ENCODE results near the gene SETDB1. TPM values are rescaled to one million over a fixed set of nuclear protein-coding genes. Genes with fewer than 3 reads are reported as not detected.

Gene SETDB1
- total RNA-seq, 2 experiments from 2014 or later: 39.4 to 40.4 TPM

DNA sequence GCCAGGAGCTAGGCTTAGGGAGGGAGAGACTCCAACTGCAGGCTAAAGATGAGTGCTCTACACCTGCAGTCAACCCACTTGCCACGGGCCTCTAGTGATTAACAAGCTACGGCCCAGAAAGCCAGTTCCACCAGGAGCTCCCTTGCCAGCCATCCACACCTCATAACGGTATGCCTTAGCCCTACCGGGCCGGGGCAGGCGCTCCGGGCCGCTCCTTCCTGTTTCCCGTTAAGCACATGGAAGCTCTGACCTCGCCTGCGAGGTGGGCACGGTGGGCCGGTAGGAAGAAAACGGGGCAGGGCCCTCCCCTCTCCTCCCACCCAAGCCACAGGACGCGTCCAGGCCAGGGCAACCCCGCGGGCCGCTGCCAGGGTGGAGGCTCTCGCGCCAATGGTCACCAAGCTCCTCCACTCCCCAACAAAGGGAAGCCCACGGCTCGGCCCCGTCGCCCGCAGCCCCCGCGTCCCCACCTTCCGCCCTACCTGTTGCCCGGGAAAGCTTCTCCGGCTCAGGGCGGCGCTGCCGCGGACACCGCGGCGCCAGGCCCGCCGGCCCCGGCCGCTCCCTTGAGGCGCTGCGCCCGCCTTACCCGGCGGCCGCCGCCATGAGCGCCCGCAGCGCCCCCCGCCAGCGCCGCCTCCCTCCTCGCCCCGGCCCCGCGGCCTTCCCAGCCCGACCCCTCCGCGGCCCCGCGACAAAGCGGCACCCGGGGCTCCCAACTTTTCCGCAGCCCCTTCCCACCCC lies 47.8 kb downstream of the SETDB1 start:
- CTCF ChIA-PET: interaction anchor here (1.2 to 1.5 kb wide), 2 partner anchors 22 to 32 kb away, joined by 4 to 6 read pairs; no protein-coding TSS in a partner anchor
- intact Hi-C loops (cut with DNase I, micrococcal nuclease): loop anchor here (2.0 to 10.0 kb wide), 3 partner anchors 49 to 719 kb away; partner anchors contain the start of gene CA14 (in 1 of the 2)
- peak overlapping the region; percentile 88 for H3K4me3 ChIP-seq (ENCODE audit: low read length)

DNA sequence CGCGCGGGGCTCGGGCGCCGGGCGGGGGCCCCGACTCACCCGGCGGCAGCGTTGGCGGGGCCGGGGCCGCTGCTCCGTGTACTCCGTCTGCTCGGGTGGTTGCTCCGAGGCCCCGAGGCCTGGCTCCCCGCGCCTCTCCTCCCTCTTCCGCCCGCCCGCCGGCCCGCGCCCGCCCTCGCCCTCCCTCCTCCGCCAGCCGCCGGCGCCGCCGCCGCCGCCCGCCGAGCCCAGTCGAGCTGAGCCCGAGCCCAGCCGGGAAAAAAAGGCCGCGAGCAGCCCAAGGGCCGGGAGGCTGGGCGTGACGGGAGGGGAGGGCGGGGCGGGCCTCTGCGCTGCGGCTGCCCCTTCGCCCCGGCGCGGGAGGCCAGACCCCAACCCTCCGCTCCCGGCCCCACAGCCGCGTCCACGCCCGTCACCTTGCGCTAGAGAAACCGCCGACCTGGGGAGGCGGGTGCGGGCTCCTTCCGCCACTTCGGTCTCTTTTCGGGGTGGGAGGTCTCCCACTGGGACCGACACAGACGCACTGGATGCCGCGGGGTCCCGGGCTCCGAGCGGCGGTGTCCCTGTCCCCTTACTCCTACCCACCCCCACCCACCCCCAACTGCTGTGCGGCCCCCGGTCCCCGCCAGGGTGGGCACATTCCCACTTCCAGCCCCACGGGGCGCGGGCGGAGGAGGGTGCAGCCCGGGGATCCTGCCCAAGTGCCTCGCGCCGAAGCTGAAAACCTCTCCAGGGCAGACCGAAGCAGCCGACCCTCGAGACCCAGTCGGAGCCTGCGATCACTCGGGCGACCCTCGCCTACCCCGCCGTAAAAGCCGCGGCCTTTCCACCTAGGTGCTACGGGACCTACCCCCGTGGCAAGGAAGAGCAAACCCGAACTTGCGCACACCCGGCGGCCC lies 48.7 kb downstream of the SETDB1 start, which contains the start of gene CERS2:
Gene CERS2 (minus strand): TSS at position 256 of the 899 bp plus-strand sequence. CDS start 5,745 bp downstream, outside the sequence.
- Histone ChIP-seq H3K4me3 (ENCODE audit: low read length) (peak within 1 kb of the TSS; percentile 88), H3K27me3 (ENCODE audit: control insufficient read depth in 1 of 2, insufficient read depth in 2 of 2, low read length in 2 of 2) (no peaks in the 10 kb centered on the region), H3K36me3 (ENCODE audit: insufficient read depth, low read length) (no peaks in the 10 kb centered on the region), H3K9me3 (ENCODE audit: control insufficient read depth in 1 of 2, insufficient read depth in 1 of 2, low read length in 2 of 2) (no peaks in the 10 kb centered on the region), H3K27ac (ENCODE audit: low read depth in 1 of 2, low read length in 2 of 2) (peak within 1 kb of the TSS; percentile 65 to 79), H3K4me1 (ENCODE audit: insufficient read depth, low read length) (peaks cover 83% of the 10 kb centered on the region)
- POLR2A ChIA-PET: interaction anchor here (1.1 to 2.3 kb wide), 6 partner anchors 17 to 1088 kb away, joined by 3 to 11 read pairs (median 4); partner anchors contain the start of genes CDC42SE1, MINDY1 and VPS72
- peaks cover 18% of the 10 kb centered on the region for H3K36me3 Mint-ChIP-seq (ENCODE audit: low read depth)
- peaks cover 79% of the 10 kb centered on the region for H3K4me1 Mint-ChIP-seq (ENCODE audit: low read depth)
- H3K9me3 Mint-ChIP-seq: no peaks in the 10 kb centered on the region
- H3K4me3 Mint-ChIP-seq: peak within 1 kb of the TSS; percentile 92
- CTCF ChIA-PET: interaction anchor here (1.5 kb wide), 1 partner anchor 31 kb away, joined by 4 read pairs; no protein-coding TSS in a partner anchor
- DNase-seq (peak; percentile 63 to 91 (median 78)), ATAC-seq (ENCODE audit: poor library complexity) (peak; percentile 74)
- TF ChIP-seq, protein P1, sequence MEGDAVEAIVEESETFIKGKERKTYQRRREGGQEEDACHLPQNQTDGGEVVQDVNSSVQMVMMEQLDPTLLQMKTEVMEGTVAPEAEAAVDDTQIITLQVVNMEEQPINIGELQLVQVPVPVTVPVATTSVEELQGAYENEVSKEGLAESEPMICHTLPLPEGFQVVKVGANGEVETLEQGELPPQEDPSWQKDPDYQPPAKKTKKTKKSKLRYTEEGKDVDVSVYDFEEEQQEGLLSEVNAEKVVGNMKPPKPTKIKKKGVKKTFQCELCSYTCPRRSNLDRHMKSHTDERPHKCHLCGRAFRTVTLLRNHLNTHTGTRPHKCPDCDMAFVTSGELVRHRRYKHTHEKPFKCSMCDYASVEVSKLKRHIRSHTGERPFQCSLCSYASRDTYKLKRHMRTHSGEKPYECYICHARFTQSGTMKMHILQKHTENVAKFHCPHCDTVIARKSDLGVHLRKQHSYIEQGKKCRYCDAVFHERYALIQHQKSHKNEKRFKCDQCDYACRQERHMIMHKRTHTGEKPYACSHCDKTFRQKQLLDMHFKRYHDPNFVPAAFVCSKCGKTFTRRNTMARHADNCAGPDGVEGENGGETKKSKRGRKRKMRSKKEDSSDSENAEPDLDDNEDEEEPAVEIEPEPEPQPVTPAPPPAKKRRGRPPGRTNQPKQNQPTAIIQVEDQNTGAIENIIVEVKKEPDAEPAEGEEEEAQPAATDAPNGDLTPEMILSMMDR (IDR thresholded peaks at IDR 0.05): no peak
- H3K27me3 Mint-ChIP-seq: no peaks in the 10 kb centered on the region
- H3K27ac Mint-ChIP-seq: peak within 1 kb of the TSS; percentile 92
- intact Hi-C loops (cut with DNase I, micrococcal nuclease): loop anchor here (10.0 kb wide), 2 partner anchors 510 to 720 kb away; partner anchors contain the start of gene CA14 (in 1 of the 2)

More for the DNA sequence above, 47.8 kb downstream of the SETDB1 start:
- TF ChIP-seq, protein P1 (IDR thresholded peaks at IDR 0.05): no peak
- POLR2A ChIA-PET: interaction anchor here (0.7 to 2.3 kb wide), 16 partner anchors 11 to 1087 kb away, joined by 3 to 11 read pairs (median 4); partner anchors contain the start of genes CDC42SE1, ENSA, GOLPH3L and MINDY1
- Histone ChIP-seq H3K27me3 (ENCODE audit: control insufficient read depth in 1 of 2, insufficient read depth in 2 of 2, low read length in 2 of 2) (no peaks in the 10 kb centered on the region), H3K4me1 (ENCODE audit: insufficient read depth, low read length) (peaks cover 79% of the 10 kb centered on the region), H3K9me3 (ENCODE audit: control insufficient read depth in 1 of 2, insufficient read depth in 1 of 2, low read length in 2 of 2) (no peaks in the 10 kb centered on the region), H3K36me3 (ENCODE audit: insufficient read depth, low read length) (peaks cover 1% of the 10 kb centered on the region), H3K27ac (ENCODE audit: low read depth in 1 of 2, low read length in 2 of 2) (peak overlapping the region; percentile 65 to 79)
- DNase-seq: peak; percentile 5 to 66 (median 27)
- Mint-ChIP-seq H3K27ac (peak overlapping the region; percentile 92), H3K36me3 (ENCODE audit: low read depth) (peaks cover 22% of the 10 kb centered on the region), H3K4me3 (peak overlapping the region; percentile 92), H3K9me3 (no peaks in the 10 kb centered on the region), H3K27me3 (no peaks in the 10 kb centered on the region), H3K4me1 (ENCODE audit: low read depth) (peaks cover 70% of the 10 kb centered on the region)
- ATAC-seq (ENCODE audit: poor library complexity): peak; percentile 23

DNA sequence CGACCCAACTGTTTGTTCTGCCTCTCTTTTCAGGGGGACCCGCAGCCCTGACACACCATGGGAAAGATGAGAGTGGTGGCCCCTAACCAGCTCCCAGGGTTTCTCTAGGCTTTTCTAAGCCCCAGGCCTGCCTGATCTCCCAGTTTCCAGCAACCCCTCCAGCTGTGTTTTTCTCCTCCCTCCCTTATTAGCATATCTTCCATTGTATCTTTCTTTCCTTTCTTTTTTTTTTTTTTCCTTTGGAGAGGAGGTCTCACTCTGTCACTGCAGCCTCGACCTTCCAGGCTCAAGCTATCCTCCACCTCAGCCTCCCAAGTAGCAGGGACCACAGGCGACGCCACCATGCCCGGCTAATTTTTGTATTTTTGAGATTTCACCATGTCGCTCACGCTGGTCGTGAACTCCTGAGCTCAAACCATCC lies 50.2 kb downstream of the SETDB1 start:
- Mint-ChIP-seq H3K27me3 (no peaks in the 10 kb centered on the region), H3K27ac (peak overlapping the region; percentile 83), H3K9me3 (no peaks in the 10 kb centered on the region), H3K36me3 (ENCODE audit: low read depth) (peaks cover 9% of the 10 kb centered on the region), H3K4me3 (peak overlapping the region; percentile 91), H3K4me1 (ENCODE audit: low read depth) (peaks cover 64% of the 10 kb centered on the region)
- H3K4me1 ChIP-seq (ENCODE audit: insufficient read depth, low read length): peaks cover 71% of the 10 kb centered on the region
- H3K9me3 ChIP-seq (ENCODE audit: control insufficient read depth in 1 of 2, insufficient read depth in 1 of 2, low read length in 2 of 2): no peaks in the 10 kb centered on the region
- no peaks in the 10 kb centered on the region for H3K36me3 ChIP-seq (ENCODE audit: insufficient read depth, low read length)
- CTCF ChIA-PET: no interaction called here
- POLR2A ChIA-PET: interaction anchor here (0.7 to 2.3 kb wide), 5 partner anchors 13 to 1089 kb away, joined by 3 to 5 read pairs (median 3); partner anchors contain the start of genes ENSA and MINDY1
- no peaks in the 10 kb centered on the region for H3K27me3 ChIP-seq (ENCODE audit: control insufficient read depth in 1 of 2, insufficient read depth in 2 of 2, low read length in 2 of 2)
- H3K27ac ChIP-seq (ENCODE audit: low read depth in 1 of 2, low read length in 2 of 2): no peak overlapping the region
- TF ChIP-seq, protein P1 (IDR thresholded peaks at IDR 0.05): no peak
- intact Hi-C loops (cut with DNase I, micrococcal nuclease): loop anchor here (10.0 kb wide), 2 partner anchors 512 to 722 kb away; partner anchors contain the start of gene CA14 (in 1 of the 2)
- no peak for ATAC-seq (ENCODE audit: poor library complexity)
- DNase-seq: no peak
- no peak overlapping the region for H3K4me3 ChIP-seq (ENCODE audit: low read length)
